Measurements from ENCODE around the gene MYL4.

MYL4 gene

DNA sequence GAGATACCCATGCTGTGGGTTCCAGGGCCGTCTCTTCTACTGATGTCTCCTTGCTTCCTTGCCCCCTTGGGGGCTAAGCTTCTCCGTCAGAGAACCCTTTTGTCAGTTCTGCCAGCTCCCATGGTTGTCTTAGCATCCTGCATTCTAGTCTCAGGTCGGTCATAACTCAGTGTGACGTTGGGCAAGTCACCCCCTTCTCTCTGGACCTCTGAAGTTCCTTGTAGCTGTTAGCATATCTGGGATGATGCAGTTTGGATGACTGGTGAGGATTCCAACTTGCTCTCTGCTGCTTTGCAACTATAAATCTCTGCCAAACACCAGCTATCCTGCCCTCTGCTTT lies 8.9 kb upstream of the MYL4 start:
- Histone ChIP-seq H3K27ac (ENCODE audit: low read depth, low read length) (no peak overlapping the region), H3K4me3 (ENCODE audit: low read length) (no peak overlapping the region), H3K27me3 (ENCODE audit: control insufficient read depth, insufficient read depth, low read length) (no peaks in the 10 kb centered on the region)

GRCh38 chr17:47201166-47201565 lies 8.0 kb upstream of the MYL4 start:
- Histone ChIP-seq H3K9ac (ENCODE audit: low read length) (no peak overlapping the region), H3K27me3 (ENCODE audit: control insufficient read depth, insufficient read depth, low read length) (no peaks in the 10 kb centered on the region), H3K27ac (ENCODE audit: low read depth, low read length) (no peak overlapping the region), H3K4me1 (ENCODE audit: control insufficient read depth, insufficient read depth, low read length) (no peaks in the 10 kb centered on the region), H3K4me3 (ENCODE audit: low read length) (no peak overlapping the region), H3K36me3 (ENCODE audit: control insufficient read depth, insufficient read depth, low read length) (no peaks in the 10 kb centered on the region)

More for the DNA sequence above, 8.9 kb upstream of the MYL4 start:
- Histone ChIP-seq H3K9ac (ENCODE audit: low read length) (no peak overlapping the region), H3K36me3 (ENCODE audit: control insufficient read depth, insufficient read depth, low read length) (no peaks in the 10 kb centered on the region), H3K4me1 (ENCODE audit: control insufficient read depth, insufficient read depth, low read length) (no peaks in the 10 kb centered on the region)

GRCh38 chr17:47203984-47204721 lies 5.0 kb upstream of the MYL4 start:
- no peaks in the 10 kb centered on the region for H3K4me1 ChIP-seq (ENCODE audit: control insufficient read depth, insufficient read depth, low read length)
- H3K36me3 ChIP-seq (ENCODE audit: control insufficient read depth, insufficient read depth, low read length), result no peaks in the 10 kb centered on the region
- no peak overlapping the region for H3K9ac ChIP-seq (ENCODE audit: low read length)
- no peak overlapping the region for H3K4me3 ChIP-seq (ENCODE audit: low read length)
- H3K27me3 ChIP-seq (ENCODE audit: control insufficient read depth, insufficient read depth, low read length), result no peaks in the 10 kb centered on the region
- H3K27ac ChIP-seq (ENCODE audit: low read depth, low read length), result no peak overlapping the region

DNA sequence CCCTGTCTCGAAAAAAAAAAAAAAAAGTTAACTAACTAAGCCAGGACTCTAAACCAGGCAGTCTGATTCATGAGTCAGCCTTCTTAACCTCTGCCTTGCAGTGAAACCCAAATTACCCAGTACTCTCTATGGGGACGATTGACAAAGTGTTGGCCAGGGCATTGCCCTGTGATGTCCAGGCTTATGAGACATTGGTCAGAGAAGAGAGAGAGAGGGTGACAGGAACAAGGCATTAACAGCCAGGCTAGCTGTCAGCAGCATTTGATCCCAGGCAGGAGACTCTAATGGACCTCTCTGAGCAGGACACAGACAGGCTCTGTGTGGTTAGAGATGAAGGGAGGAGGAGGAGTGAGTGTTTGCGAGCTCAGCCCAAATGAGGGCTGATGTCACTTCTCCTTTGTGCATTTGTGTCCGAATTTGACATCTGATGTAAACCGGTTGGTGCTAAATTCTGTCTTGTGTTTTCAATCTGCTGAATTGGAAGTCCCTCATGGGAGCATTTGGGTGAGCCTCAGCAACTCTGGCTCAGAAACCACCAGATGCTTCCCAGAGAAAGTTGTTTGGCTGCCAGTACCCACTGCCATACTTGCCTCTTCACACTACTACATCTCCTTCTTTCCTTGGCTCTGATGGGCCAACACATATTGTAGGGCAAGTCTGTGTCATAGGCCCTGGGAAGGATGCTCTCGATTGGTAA lies 4.3 kb upstream of the MYL4 start:
- H3K27ac ChIP-seq (ENCODE audit: low read depth, low read length), result peak overlapping the region; percentile 60
- H3K4me3 ChIP-seq (ENCODE audit: low read length), result no peak overlapping the region
- no peaks in the 10 kb centered on the region for H3K36me3 ChIP-seq (ENCODE audit: control insufficient read depth, insufficient read depth, low read length)
- H3K27me3 ChIP-seq (ENCODE audit: control insufficient read depth, insufficient read depth, low read length), result no peaks in the 10 kb centered on the region
- H3K9ac ChIP-seq (ENCODE audit: low read length), result no peak overlapping the region
- no peaks in the 10 kb centered on the region for H3K4me1 ChIP-seq (ENCODE audit: control insufficient read depth, insufficient read depth, low read length)

GRCh38 chr17:47205419-47205963 lies 3.7 kb upstream of the MYL4 start:
- Histone ChIP-seq H3K27ac (ENCODE audit: low read depth, low read length) (peak overlapping the region; percentile 60), H3K9ac (ENCODE audit: low read length) (no peak overlapping the region), H3K36me3 (ENCODE audit: control insufficient read depth, insufficient read depth, low read length) (no peaks in the 10 kb centered on the region), H3K27me3 (ENCODE audit: control insufficient read depth, insufficient read depth, low read length) (no peaks in the 10 kb centered on the region), H3K4me1 (ENCODE audit: control insufficient read depth, insufficient read depth, low read length) (no peaks in the 10 kb centered on the region), H3K4me3 (ENCODE audit: low read length) (no peak overlapping the region)

DNA sequence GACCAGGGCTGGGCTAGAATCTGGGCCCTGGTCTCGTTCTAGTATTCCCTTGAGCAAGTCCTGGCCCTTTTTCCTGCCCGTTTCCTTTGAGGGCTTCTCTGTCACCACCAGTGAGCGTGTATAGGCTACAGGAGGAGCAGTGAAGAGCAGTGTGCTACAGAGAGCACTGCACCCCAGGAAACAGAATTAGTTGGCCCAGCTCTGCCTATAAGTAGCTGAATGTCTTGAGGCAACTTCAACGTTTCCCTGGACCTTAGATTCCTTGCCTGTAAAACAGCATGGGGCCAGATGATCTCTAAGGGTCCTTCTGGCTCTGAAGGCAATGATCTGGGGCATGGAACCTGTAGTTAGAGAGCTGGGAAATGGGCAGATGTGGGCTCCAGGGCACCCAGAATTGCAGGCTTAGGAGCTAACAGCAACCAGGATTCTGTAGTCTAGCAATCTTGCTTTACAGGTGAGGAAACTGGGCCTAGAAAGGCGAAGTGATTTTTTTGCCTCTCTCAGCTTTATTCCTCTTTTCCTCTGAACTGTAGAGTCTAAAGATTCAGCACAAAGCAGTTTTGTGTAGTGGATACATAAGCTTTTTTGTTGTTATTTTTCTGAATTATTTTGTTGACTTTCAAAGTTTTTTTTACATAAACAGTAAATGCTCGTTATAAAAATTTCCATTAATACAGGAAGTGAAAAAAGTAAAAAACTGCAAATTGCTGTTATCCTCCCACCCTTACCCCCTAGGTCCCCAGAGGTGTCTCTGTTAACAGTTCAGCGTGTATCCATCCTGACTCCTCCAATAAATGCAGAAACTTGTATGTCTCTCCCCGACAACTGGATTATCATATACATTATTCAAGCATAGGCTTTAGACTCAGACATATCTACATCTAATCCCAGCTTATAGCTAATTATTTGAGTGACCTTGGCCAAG lies 1.7 kb upstream of the MYL4 start:
- no peak overlapping the region for H3K9ac ChIP-seq (ENCODE audit: low read length)
- no peaks in the 10 kb centered on the region for H3K4me1 ChIP-seq (ENCODE audit: control insufficient read depth, insufficient read depth, low read length)
- H3K27ac ChIP-seq (ENCODE audit: low read depth, low read length), result no peak overlapping the region
- H3K4me3 ChIP-seq (ENCODE audit: low read length), result no peak overlapping the region
- no peaks in the 10 kb centered on the region for H3K36me3 ChIP-seq (ENCODE audit: control insufficient read depth, insufficient read depth, low read length)
- H3K27me3 ChIP-seq (ENCODE audit: control insufficient read depth, insufficient read depth, low read length), result no peaks in the 10 kb centered on the region

DNA sequence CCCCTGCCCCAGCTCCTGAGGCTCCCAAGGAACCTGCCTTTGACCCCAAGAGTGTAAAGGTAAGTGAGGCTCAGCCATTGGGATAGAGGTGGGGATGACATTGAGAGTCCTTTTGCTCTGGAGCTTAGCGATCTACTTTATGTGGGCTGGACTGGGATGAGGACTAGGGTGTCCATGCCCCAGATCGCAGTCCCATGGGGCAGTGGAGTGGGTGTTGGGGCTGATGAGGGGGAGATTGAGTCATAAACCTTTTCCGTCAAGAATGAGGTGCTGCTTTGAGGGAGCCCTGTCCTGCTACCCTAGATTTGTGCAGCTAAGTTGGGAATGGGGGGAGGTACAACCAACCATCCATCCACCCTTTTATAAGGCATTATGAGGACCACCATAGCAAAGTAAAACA lies 351 bp downstream of the MYL4 start:
- Histone ChIP-seq H3K27me3 (ENCODE audit: control insufficient read depth, insufficient read depth, low read length) (no peaks in the 10 kb centered on the region), H3K36me3 (ENCODE audit: control insufficient read depth, insufficient read depth, low read length) (no peaks in the 10 kb centered on the region), H3K4me1 (ENCODE audit: control insufficient read depth, insufficient read depth, low read length) (no peaks in the 10 kb centered on the region), H3K27ac (ENCODE audit: low read depth, low read length) (no peak overlapping the region), H3K9ac (ENCODE audit: low read length) (no peak overlapping the region), H3K4me3 (ENCODE audit: low read length) (no peak overlapping the region)

DNA sequence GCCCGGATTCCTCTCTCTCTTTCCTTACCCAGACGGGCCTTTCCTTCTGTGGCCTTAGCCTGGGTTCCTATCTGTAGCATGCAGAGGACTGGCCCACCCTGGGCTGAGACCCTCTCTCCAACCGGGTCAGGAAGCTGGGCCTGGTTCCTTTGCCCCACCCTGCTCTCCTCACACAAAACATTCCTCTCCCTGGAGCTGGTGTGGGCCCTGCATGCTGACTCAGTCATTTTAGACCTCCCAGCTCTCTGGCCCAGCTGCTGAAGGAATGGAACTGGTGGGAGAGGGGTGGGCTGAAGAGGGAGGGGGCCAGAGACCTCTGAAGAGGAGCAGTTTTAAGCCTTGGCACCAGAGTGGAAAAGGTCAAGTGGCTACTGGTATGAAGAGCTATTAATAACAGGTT lies 957 bp downstream of the MYL4 start:
- Histone ChIP-seq H3K4me3 (ENCODE audit: low read length) (no peak overlapping the region), H3K27me3 (ENCODE audit: control insufficient read depth, insufficient read depth, low read length) (no peaks in the 10 kb centered on the region), H3K4me1 (ENCODE audit: control insufficient read depth, insufficient read depth, low read length) (no peaks in the 10 kb centered on the region), H3K36me3 (ENCODE audit: control insufficient read depth, insufficient read depth, low read length) (no peaks in the 10 kb centered on the region), H3K9ac (ENCODE audit: low read length) (no peak overlapping the region), H3K27ac (ENCODE audit: low read depth, low read length) (no peak overlapping the region)

- Histone ChIP-seq H3K9ac (ENCODE audit: low read length) (no peak overlapping the region), H3K4me1 (ENCODE audit: control insufficient read depth, insufficient read depth, low read length) (no peaks in the 10 kb centered on the region), H3K36me3 (ENCODE audit: control insufficient read depth, insufficient read depth, low read length) (no peaks in the 10 kb centered on the region), H3K27me3 (ENCODE audit: control insufficient read depth, insufficient read depth, low read length) (no peaks in the 10 kb centered on the region), H3K27ac (ENCODE audit: low read depth, low read length) (no peak overlapping the region), H3K4me3 (ENCODE audit: low read length) (no peak overlapping the region)
These were observed 1.6 kb downstream of the MYL4 start for GRCh38 chr17:47210779-47211178.

DNA sequence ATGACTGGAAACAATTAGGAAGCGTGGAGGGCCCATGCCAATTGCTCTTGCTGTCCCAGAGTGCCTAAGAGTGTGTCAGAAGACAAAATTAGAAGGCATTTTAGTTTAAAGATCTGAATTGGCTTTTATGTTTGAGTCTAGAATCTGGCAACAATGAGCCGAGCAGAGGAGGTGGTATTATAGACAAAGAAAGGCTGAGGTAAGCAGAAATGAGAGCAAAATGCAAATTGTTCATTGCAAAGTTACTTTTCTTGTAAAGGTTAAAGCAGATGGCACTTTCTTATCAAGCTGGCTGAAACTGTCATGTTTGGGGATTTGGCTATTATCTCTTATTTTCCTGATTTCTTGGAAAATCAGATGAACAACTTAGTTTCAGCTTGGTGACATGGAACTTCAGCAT lies 3.3 kb downstream of the MYL4 start:
- Histone ChIP-seq H3K36me3 (ENCODE audit: control insufficient read depth, insufficient read depth, low read length) (no peaks in the 10 kb centered on the region), H3K9ac (ENCODE audit: low read length) (no peak overlapping the region), H3K27ac (ENCODE audit: low read depth, low read length) (no peak overlapping the region), H3K27me3 (ENCODE audit: control insufficient read depth, insufficient read depth, low read length) (no peaks in the 10 kb centered on the region), H3K4me3 (ENCODE audit: low read length) (no peak overlapping the region), H3K4me1 (ENCODE audit: control insufficient read depth, insufficient read depth, low read length) (no peaks in the 10 kb centered on the region)

- Histone ChIP-seq H3K4me1 (ENCODE audit: control insufficient read depth, insufficient read depth, low read length) (no peaks in the 10 kb centered on the region), H3K36me3 (ENCODE audit: control insufficient read depth, insufficient read depth, low read length) (no peaks in the 10 kb centered on the region), H3K4me3 (ENCODE audit: low read length) (no peak overlapping the region), H3K9ac (ENCODE audit: low read length) (no peak overlapping the region), H3K27ac (ENCODE audit: low read depth, low read length) (no peak overlapping the region), H3K27me3 (ENCODE audit: control insufficient read depth, insufficient read depth, low read length) (no peaks in the 10 kb centered on the region)
These were observed 4.4 kb downstream of the MYL4 start for GRCh38 chr17:47213540-47213939.

- Histone ChIP-seq H3K4me1 (ENCODE audit: control insufficient read depth, insufficient read depth, low read length) (no peaks in the 10 kb centered on the region), H3K27me3 (ENCODE audit: control insufficient read depth, insufficient read depth, low read length) (no peaks in the 10 kb centered on the region), H3K36me3 (ENCODE audit: control insufficient read depth, insufficient read depth, low read length) (no peaks in the 10 kb centered on the region), H3K4me3 (ENCODE audit: low read length) (no peak overlapping the region), H3K27ac (ENCODE audit: low read depth, low read length) (no peak overlapping the region), H3K9ac (ENCODE audit: low read length) (no peak overlapping the region)
These were observed 5.8 kb downstream of the MYL4 start for GRCh38 chr17:47214931-47215330.
